ENCODE measurements around the gene LRRTM3.

Gene LRRTM3

DNA sequence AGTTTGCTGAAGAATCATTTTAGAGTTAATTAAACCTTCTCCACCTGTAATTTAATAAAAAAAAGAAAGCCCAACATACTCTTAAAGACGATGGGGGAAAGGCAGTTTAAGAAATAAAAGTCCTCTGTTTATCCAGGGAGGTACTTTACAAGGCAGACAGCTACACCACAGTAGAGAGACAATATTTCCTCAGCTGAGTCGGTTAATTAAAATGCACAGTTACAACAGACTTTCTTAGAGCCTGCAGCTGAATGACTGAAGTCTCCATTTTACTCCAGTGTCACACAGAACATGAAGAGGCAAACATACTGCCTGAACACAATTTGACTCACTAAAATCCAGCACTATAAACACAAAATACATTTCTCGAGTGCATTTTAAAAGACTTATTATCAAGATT is 15.1 kb downstream of the LRRTM3 start:
- DNase-seq = no peak

DNA sequence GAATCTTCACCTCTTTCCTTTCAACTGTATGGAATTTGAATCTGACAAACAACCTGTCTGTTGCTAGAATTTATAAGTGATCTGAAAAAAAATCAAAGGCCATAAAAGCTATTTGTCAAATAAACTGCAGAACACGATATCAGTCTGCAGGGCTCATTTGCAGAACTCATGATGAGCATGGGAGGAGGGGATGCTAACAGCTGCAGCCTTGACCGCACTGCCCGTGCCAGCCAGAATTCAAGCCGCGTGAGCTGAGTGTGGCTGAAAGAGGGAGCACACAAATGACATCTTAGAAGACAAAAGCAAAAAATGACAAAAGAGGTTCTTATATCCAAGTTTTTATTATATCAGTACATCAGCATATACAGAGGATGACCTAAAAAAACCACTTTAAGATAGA is 15.7 kb downstream of the LRRTM3 start:
- DNase-seq = no peak

DNA sequence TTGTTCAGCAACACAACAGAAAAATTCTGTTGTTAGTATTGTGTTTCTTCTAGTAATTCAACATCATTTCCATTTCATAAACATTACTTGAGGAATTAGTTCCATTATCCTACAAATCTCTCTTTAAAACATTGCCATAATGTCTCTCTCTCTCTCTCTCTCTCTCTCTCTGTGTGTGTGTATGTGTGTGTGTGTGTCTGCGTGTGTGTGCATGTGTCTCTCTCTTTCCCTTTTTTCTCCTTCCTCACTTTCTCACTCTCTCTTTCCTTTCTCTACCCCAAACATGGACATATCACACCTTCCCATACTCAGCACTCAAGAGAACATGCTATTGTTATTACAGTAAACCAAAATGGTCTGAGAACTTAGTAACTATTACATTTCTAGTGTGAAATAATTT is 16.6 kb downstream of the LRRTM3 start:
- no peak for DNase-seq

DNA sequence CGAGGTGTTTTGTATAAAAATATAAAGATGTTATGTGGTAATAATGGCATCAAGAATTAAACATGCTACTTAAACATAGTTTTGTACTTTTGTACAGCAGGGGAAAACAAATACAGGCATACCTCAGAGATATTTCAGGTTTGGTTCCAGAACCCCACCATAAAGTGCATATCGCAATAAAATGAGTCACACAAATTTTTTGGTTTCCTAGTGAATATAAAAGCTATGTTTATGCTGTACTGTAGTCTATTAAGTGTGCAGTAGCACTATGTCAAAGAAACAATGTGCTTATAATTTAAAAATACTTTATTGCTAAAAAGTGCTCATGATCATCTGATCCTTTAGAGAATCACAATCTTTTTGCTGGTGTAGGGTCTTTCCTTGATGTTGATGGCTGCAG is 17.8 kb downstream of the LRRTM3 start:
- DNase-seq = no peak

DNA sequence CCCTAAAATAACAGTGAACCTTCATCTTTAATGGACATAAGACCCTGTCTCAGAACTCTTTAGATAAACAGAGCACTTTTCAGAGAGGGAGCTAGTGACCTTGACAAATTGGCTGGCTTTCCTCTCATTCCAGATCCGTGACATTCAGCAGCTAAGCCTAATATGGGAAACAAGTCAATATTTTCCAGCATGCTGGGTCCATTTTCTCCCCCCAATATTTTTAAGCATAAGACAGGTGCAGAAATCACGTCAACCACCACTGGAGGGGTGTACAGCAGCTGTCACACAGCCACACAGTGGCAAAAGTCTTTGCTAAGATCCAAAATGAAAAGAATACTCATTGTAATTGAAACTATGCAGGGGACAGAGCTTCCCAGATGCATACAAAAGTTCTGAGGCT is 26.1 kb downstream of the LRRTM3 start:
- no peak for DNase-seq

DNA sequence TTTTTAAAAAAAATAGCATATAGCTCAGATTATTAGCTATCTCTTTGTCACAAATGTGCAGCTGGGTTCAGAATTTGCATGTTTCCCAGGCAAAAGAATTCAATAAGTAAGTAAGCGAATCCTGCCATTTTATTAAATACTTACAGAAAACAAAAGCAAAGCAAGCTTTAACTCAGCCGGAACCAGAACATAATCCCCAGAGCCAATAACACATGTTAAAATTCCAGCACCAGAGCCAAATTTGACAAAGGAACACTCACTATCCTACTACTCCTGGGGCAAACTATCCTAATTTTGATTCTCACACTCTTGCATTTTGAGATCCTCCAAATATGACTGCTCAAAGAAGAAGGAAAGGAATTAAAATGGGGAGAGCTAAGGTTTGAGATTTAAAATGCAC is 32.6 kb downstream of the LRRTM3 start:
- DNase-seq = no peak

DNA sequence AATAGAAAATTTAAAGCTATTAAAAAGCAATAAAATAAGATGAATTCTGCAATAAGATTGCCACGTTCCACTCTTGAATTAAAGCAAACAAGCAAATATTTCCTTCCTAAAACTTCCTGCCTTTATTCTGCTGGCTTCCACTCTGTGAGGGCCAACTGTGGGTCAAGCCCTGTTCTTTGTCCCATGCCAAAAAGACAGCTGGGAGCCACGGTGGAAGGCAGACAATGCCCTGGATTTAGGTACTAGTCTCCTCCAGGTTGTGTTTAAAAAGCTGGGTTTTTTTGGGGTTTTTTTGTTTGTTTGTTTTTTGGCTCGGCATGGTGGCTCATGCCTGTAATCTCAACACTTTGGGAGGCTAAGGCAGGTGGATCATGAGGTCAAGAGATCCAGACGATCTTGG is 39.1 kb downstream of the LRRTM3 start:
- no peak for DNase-seq

DNA sequence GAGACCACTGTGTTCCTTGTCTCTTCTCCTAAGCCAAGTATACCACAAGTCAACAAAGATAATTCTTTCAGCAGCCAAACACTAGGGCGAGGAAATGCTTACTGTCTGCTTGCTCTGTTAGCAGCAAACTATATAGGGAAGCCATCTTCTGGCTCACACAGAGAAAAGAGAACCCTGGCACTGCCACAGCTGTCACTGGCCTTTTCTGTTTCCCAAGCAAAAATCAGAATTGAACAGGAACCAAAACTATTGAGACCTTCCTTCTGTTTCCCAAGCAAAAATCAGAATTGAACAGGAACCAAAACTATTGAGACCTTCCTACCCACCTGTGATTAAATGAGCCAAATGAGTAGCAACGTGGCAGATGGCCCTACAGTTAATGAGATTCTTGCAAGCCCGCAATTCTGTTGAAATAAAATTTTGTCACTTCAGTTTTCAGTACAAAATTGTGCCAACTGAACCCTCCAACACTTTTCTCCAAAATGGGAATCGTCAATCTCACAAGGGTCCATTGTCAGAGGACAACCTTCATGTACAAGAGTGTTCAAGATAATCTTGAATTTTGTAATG is 54.5 kb downstream of the LRRTM3 start:
- DNase-seq = no peak

DNA sequence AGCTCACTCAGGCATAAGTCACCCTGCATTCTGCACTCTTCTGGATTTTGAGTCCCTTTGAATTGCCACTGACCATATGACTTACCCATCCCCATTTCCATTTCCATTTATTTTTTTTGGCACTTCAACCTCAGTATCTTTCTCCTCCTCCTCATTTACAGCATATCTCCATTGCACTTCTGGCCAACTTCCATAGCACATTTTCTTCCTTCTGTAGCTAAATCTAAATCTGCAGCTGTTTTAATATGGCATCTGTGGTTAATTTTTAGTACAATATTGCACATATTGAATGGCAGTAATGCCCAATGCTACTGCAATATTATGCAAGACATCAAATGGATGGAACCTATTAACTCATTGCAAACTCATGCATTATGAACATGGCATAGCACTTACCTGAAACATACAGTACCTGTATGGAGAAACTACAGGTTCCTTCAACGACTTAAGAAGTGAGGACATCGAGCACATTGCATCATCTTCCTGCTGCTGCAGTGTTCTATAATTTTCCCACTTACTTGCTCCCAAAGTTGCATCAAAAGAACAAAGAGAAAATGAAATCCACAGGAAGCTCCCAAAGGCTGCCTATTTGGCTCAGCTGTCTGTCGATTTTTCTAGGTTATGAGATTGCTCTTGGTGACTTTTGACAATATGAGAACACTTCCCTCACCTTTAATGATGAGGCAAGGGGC is 55.7 kb downstream of the LRRTM3 start:
- DNase-seq = no peak

DNA sequence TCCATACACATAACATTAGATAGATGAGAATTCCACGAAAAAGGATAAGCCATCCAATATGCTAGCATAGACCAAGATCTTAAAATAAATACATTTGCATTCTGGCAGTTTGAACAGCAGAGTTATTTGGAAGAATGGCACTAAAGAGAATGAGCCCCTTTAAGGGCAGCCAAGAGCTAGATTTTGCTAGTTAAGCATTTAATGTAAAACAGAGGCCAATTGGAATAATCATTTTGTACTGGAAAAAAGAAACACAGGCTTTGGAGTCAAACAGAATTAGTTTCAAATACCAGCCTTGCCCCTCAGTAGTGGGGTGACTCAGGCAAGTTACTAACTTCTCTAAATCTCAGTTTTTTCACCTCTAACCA is 56.2 kb downstream of the LRRTM3 start:
- no peak for DNase-seq

DNA sequence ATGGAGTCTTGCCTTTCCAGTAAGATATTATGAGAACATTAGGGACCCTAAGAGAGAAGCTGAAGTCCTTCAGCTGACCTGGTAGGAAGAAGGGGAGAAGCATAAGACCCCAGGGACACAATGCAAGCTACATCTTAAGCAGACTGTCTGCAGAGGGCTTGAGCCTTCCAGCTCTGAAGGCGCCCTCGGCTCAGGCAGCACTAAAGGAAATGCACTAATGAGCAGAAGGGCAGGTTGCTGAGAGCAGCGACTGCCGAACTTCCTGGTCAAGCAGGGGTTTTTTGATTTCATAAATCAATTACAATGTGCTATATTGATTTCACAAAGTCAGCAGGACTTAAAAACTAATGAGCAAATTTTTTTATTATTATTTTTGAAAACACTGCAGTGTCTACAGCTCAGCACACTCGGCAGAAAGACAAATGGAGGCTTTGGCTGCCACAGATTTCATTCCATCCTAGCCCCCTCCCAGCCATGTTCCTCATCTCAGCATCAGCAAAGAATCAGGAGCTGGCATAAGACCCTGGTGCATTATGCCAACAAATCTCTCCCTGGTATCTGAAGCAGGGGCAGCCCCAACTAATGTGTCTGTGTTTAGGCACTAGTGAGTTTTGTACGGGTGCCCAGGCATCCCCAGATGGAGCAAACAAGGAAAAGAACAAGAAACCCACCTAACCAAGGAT is 57.1 kb downstream of the LRRTM3 start:
- no peak for DNase-seq

DNA sequence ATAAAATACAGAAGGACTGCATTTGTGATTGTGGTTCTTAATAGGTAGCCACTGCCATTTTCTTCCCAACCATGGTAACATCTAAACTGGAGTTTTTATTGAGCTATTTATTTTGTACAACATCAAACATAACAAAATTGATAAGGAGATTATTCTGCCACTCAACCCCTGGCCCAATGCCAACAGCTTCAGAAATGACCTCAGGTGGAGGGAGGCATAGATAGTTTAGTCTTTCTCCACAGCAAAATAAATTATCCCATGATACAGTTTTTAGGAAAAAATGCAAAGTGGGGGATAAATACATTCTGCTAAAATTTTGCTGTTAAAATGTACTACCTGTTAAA is 57.6 kb downstream of the LRRTM3 start:
- DNase-seq = no peak

DNA sequence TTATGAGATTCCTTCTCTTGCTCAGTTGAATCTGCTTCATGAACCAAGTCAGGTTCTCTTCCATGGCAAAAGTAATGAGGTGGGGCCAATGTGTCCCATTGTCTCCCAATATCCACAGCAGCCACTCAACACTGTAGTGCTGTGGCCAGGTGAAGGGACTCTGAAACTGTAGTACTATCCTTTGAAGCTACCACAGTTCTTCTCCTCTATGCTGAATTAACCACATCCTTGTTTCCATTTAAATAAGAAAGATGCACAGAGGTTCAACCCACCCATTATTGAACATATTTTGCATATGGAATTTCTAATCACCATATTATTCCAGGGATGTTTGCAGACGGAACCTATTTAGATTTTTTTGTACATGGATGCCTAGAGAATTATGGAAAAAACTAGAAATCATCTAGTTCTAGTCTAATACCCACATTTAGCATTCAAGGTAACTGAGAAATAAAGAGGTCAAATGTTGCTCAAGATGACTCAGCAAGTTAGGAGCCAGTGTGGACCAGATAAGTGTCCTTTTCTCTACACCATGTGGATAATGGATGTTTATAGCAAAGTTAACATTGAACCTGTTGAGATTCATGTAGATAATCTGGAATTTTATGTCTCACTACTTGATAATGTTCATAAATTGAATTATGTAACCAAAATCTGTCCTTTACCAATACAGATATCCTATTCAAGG is 64.5 kb downstream of the LRRTM3 start:
- no peak for DNase-seq

DNA sequence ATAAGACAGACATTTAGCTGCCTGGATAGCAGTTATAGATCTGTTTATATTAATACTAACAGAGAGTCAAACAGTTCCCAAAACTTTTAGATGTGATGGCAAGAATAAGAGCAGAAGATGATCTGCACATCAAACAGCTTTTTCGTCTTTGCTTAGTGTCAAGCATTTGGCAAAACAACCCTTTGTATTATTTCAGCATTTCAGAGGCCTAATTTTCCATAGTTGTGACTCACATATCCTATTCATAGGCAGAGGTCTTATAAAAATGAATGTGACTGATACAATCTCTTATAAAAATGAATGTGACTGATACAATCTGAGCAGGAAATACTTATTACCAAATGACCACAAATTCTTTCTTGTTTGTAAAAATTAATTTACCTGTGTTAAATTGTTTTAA is 71.2 kb downstream of the LRRTM3 start:
- no peak for DNase-seq

DNA sequence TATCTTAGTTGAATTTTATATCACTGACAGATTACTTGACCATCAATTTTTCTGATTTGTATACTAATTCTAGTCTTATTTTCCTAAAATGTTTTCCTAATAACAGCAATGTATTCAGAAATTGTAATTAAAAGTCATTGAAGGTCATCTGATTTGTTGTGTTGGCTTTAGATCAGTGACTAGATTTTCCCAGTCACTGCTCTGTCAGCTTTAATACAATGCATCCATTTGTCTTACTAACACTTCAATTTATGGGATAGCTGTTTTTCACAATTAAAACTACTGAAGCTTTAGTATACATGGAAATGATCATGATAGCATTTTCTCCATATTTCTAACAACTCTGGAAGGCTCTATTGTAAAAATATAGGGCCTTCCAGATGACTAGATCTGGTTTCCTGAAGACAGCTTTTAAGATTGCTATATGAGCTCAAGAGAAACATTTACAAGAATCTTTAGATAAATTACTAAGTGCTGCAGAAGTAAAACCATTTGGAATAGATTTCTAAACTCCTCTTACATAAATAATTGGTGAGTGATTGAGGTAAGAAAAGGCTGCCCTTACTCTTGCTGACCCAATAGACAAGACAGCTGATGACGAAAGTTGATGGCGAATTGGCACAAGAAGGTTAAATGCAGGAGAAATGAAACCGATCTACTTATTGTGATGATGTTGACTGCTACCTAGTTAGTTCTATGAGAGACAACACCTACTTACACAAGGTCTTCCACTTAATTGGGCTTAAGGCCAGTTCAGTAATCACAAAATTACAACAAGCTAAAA is 74.1 kb downstream of the LRRTM3 start:
- no peak for DNase-seq

DNA sequence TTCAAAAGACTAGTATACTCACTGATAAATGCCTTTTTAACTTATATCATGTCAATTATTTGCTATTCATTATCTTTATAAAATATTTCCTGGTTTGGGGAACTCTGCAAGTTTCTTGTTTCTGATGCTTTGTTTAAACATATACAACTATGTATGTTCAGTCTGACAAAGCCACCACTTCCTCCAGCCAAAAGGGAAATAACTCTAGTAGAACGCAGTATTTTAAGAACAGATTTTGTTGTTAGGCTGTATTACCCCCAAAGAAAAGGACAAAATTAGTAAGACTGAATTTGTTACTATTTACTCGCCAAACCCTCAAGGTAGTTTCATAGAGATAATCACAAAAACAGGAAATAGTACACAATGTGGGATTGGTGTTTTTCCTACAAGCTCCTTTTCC is 78.9 kb downstream of the LRRTM3 start:
- no peak for DNase-seq

DNA sequence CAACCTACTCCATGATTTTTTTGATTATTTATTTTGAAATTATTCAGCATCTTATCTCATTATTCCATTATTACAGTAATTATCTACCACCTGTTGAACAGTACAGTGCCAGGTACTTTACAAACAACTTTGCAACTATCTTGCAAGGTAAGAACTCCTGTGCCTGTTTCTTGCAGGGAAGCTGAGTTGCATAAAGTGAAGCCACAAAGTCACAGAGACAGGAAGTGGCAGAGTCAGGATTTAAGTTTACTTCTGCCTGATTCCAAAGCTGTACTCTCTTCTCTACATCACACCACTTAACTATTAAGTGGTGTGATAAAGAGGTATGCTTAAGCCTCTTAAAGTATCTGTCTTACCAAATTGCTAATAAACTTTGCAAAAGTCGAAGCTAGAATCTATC is 80.1 kb downstream of the LRRTM3 start:
- no peak for DNase-seq

DNA sequence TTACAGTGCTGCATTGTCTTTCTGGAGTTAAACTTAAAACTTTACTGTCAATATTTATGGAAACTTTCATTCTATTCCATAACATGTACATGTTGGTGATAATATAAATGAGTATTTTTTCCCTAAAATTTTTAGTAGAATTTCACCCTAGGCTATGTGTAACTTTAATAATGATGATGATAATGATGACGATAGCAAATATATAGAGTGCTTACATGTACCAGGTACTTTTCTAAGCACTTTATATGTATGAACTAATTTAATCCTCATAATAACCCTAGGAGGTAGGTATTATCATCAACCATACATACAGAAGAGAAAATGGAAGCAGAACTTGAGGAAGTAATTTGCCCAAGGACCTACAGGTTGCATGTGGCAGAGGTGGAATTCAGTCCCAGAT is 85.6 kb downstream of the LRRTM3 start:
- no peak for DNase-seq

DNA sequence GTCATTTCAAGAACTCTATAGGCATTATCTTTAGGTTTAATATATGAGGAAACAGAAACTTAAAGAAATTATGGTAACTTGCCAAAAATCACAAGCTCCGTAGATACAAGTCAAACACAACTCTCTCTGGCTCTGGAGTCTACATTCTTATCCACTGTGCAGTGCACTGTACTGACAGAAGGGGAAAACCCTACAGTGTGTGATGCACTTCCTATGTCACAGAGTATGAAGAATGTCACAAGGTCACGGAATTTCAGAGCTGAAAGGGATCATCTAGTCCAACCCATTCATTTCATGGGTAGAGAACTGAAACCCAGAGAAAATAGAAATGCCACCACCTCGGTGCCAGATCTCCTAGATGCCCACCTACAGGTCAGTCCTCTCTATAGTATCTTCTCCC is 86.1 kb downstream of the LRRTM3 start:
- DNase-seq = no peak

DNA sequence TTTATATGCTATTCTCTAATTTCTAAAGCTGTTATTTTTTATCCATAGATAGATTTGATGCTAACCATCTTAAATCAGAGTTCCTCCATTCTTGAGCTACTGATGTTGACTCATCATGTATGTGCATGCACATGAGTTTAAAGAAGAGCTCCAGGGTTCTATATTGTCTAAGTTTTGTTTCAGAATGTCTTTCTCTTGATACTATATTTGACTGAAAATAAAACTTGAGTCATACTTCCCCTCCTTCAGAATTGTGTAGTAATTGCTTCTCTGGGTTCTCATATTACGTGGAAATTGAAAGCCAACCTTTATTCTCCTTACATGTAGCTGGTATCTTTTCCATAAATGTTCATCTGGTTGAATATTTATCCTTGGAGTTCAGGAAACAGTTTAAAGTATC is 89.4 kb downstream of the LRRTM3 start:
- no peak for DNase-seq

DNA sequence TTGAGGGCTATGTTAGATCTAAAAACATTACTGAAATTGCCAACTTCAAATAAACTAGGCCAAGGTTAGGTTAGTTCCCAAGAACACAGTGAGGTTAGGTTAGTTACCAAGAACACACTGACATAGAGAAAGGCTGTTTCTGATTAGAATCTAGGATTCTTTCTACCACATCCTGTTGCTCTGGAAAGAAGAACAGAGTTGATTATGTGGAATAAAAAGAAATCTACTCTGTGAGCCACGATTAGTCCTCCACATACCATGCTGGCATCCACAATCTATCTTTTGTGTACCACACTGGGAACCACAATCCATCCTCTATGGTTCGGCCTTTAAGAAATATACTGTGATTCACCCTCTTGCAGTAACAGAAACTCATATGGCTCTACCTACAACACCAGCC is 91.4 kb downstream of the LRRTM3 start:
- no peak for DNase-seq

DNA sequence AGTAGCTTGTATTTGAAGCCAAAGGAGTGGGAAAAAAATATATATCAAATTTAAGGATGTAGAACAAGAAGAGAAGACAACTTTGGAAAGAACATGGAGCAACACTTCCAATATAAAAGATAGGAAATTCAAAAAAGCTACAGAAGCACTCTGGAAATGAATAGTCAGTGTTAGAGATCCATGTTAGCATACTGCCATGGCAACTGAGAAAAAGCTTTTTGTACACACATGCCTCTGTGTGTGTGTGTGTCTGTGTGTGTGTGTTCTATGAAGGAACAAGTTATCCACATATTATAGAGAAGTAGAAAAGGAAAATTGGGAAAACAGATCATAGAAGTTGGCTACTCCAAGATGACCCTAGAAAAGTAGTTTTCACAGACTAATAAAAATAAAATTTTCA is 96.3 kb downstream of the LRRTM3 start:
- no peak for DNase-seq

DNA sequence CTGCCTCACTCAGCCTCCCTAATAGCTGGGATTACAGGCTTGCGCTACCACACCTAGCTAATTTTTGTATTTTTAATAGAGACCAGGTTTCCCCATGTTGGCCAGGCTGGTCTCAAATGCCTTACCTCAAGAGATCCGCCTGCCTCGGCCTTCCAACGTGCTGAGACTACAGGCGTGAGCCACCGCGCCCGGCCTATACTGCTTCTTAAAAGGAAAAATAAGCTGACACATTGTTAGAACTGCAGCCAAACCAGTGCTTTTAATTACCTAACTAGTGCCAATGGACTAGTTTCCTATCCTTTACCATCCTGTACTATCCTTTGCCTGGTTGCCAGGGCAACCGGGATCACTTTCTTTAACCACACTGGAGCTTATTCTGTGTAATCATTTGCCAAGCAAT is 108.0 kb downstream of the LRRTM3 start:
- no peak for DNase-seq

DNA sequence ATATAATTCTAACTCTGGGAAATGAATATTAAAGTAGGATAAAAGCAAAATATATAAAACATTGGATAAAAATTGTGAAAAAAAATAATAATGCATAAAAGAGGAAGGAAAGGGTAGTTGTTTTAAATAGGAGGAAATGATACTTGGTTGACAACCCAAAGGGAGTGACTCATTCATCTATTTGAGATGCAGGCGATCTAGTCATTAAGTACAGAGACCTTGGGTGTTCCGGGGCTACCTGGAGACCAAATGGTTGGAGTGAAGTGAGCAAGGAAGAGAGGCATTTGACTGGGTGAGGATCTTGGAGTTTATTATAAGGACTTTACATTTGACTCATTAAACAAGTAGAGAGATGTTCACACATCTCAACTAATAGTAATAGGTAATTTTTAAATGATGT is 111.0 kb downstream of the LRRTM3 start:
- DNase-seq = no peak
